Measurements from ENCODE around the gene P3H3. TPM values are rescaled to one million over a fixed set of nuclear protein-coding genes. Genes with fewer than 3 reads are reported as not detected.

P3H3 gene
- total and polyA plus RNA-seq, 2 experiments from 2014 or later: 16.4 to 38.2 TPM

DNA sequence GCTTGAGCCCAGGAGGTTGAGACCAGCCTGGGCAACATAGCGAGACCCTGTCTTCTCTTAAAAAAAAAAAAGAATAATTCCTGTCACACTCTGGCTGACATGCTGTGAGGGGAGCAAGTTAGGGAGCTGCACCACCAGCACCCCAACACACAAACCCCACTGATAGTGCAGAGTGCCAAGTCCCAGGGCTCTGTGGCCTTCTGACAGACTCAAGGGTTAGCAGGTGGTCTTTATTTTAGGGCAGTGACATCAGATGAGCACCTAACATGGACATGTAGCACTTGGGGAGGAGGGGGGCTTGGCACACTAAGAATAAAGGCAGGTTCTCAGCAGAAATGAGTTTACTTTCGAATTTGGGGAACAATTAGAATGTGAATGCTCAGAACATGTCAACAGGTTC, 30.6 kb downstream of the P3H3 start:
- no peak overlapping the region for H3K27ac Mint-ChIP-seq
- Histone ChIP-seq H3K36me3 (ENCODE audit: insufficient read depth) (peaks cover 27% of the 10 kb centered on the region), H3K27me3 (ENCODE audit: insufficient read depth) (no peaks in the 10 kb centered on the region), H3K27ac (ENCODE audit: low read depth) (no peak overlapping the region), H3F3A (replicated peaks; ENCODE audit: low read depth) (peaks cover 3% of the 10 kb centered on the region; the same call in 1 of the 2 replicates), H2AFZ (no peak overlapping the region), H3K4me2 (no peak overlapping the region), H3K4me3 (no peak overlapping the region), H3K4me1 (ENCODE audit: insufficient read depth) (peaks cover 4% of the 10 kb centered on the region), H4K20me1 (replicated peaks; ENCODE audit: insufficient read depth) (peaks cover 1% of the 10 kb centered on the region; the same call in 1 of the 2 replicates), H3K79me2 (replicated peaks; ENCODE audit: insufficient read depth) (peaks cover 18% of the 10 kb centered on the region), H3K9me2 (ENCODE audit: insufficient read depth) (no peaks in the 10 kb centered on the region)
- DNase-seq (ENCODE audit: low spot score): no peak
- H3K4me3 Mint-ChIP-seq: no peak overlapping the region
- TF ChIP-seq JUNB (IDR thresholded peaks at IDR 0.05; ENCODE audit: unreplicated experiment) (no peak), EZH2 (IDR thresholded peaks at IDR 0.05; ENCODE audit: low read depth, unreplicated experiment) (no peak), CTCF (conservative IDR thresholded peaks at IDR 0.05; ENCODE audit: low read depth in 2 of 2) (no peak), CREB1 (CRISPR knock-in tag; IDR thresholded peaks at IDR 0.05; ENCODE audit: low read depth) (no peak), NANOG (IDR thresholded peaks at IDR 0.05; ENCODE audit: borderline replicate concordance) (no peak), POLR2AphosphoS5 (IDR thresholded peaks at IDR 0.05; ENCODE audit: low read depth) (no peak), STAT1 (IDR thresholded peaks at IDR 0.05; ENCODE audit: unreplicated experiment) (no peak), ETS1 (IDR thresholded peaks at IDR 0.05) (no peak), EZH2phosphoT487 (IDR thresholded peaks at IDR 0.05; ENCODE audit: unreplicated experiment) (no peak), REST (IDR thresholded peaks at IDR 0.05; ENCODE audit: unreplicated experiment) (no peak), ZNF331 (CRISPR knock-in tag; IDR thresholded peaks at IDR 0.05; ENCODE audit: low read depth) (no peak), ZNF114 (CRISPR knock-in tag; IDR thresholded peaks at IDR 0.05) (no peak)
- TF ChIP-seq, protein P1, sequence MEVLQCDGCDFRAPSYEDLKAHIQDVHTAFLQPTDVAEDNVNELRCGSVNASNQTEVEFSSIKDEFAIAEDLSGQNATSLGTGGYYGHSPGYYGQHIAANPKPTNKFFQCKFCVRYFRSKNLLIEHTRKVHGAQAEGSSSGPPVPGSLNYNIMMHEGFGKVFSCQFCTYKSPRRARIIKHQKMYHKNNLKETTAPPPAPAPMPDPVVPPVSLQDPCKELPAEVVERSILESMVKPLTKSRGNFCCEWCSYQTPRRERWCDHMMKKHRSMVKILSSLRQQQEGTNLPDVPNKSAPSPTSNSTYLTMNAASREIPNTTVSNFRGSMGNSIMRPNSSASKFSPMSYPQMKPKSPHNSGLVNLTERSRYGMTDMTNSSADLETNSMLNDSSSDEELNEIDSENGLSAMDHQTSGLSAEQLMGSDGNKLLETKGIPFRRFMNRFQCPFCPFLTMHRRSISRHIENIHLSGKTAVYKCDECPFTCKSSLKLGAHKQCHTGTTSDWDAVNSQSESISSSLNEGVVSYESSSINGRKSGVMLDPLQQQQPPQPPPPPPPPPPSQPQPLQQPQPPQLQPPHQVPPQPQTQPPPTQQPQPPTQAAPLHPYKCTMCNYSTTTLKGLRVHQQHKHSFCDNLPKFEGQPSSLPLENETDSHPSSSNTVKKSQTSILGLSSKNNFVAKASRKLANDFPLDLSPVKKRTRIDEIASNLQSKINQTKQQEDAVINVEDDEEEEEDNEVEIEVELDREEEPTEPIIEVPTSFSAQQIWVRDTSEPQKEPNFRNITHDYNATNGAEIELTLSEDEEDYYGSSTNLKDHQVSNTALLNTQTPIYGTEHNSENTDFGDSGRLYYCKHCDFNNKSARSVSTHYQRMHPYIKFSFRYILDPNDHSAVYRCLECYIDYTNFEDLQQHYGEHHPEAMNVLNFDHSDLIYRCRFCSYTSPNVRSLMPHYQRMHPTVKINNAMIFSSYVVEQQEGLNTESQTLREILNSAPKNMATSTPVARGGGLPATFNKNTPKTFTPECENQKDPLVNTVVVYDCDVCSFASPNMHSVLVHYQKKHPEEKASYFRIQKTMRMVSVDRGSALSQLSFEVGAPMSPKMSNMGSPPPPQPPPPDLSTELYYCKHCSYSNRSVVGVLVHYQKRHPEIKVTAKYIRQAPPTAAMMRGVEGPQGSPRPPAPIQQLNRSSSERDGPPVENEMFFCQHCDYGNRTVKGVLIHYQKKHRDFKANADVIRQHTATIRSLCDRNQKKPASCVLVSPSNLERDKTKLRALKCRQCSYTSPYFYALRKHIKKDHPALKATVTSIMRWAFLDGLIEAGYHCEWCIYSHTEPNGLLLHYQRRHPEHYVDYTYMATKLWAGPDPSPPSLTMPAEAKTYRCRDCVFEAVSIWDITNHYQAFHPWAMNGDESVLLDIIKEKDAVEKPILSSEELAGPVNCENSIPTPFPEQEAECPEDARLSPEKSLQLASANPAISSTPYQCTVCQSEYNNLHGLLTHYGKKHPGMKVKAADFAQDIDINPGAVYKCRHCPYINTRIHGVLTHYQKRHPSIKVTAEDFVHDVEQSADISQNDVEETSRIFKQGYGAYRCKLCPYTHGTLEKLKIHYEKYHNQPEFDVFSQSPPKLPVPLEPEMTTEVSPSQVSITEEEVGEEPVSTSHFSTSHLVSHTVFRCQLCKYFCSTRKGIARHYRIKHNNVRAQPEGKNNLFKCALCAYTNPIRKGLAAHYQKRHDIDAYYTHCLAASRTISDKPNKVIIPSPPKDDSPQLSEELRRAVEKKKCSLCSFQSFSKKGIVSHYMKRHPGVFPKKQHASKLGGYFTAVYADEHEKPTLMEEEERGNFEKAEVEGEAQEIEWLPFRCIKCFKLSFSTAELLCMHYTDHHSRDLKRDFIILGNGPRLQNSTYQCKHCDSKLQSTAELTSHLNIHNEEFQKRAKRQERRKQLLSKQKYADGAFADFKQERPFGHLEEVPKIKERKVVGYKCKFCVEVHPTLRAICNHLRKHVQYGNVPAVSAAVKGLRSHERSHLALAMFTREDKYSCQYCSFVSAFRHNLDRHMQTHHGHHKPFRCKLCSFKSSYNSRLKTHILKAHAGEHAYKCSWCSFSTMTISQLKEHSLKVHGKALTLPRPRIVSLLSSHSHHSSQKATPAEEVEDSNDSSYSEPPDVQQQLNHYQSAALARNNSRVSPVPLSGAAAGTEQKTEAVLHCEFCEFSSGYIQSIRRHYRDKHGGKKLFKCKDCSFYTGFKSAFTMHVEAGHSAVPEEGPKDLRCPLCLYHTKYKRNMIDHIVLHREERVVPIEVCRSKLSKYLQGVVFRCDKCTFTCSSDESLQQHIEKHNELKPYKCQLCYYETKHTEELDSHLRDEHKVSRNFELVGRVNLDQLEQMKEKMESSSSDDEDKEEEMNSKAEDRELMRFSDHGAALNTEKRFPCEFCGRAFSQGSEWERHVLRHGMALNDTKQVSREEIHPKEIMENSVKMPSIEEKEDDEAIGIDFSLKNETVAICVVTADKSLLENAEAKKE (CRISPR knock-in tag; IDR thresholded peaks at IDR 0.05): no peak
- H3K27me3 Mint-ChIP-seq (ENCODE audit: insufficient read depth, low read depth, poor library complexity): peaks cover 8% of the 10 kb centered on the region
- H3K4me1 Mint-ChIP-seq: peaks cover 4% of the 10 kb centered on the region
- H3K9me3 Mint-ChIP-seq: no peaks in the 10 kb centered on the region; the same call in 2 of the 3 replicates
- no peak for ATAC-seq
- peaks cover 77% of the 10 kb centered on the region for H3K36me3 Mint-ChIP-seq (ENCODE audit: low read depth)
